T-helper 2 cell treated with Interferon-gamma antibody and Interleukin-4, amounts not matched to agents 5 μg/mL and 100 μg/mL, for 36 hours (primary cell): ENCODE data around the gene SLC25A21.
"Not testable (repeated sequence)": the region's sequence is repeated elsewhere in the genome, so short reads cannot be mapped to it uniquely, and the experiment has no call there.

Experiments
- DNase-seq: peaks from one replicate; pipeline ENCODE4 v3.0.0; 2021; ENCODE audit warnings: low spot score
- H3K27ac Mint-ChIP-seq: one replicate; pipeline ENCODE4 v1.8.0; 2021; ENCODE audit warnings: mild to moderate bottlenecking, mixed read lengths
- H3K27me3 Mint-ChIP-seq: one replicate; pipeline ENCODE4 v1.8.0; 2021; ENCODE audit warnings: low read depth, mixed read lengths
- H3K36me3 Mint-ChIP-seq: one replicate; pipeline ENCODE4 v1.8.0; 2021; ENCODE audit warnings: low read depth, mixed read lengths
- H3K4me1 Mint-ChIP-seq: one replicate; pipeline ENCODE4 v1.8.0; 2021; ENCODE audit warnings: low read depth, mixed read lengths
- H3K4me3 Mint-ChIP-seq: one replicate; pipeline ENCODE4 v1.8.0; 2022; ENCODE audit warnings: mild to moderate bottlenecking, moderate library complexity, mixed read lengths
- H3K9me3 Mint-ChIP-seq: one replicate; pipeline ENCODE4 v1.8.0; 2021; ENCODE audit warnings: mixed read lengths

Gene SLC25A21

GRCh38 chr14:36721877-36722276 lies 450.5 kb downstream of the SLC25A21 start:
- no peak for DNase-seq
- Mint-ChIP-seq H3K36me3 (no peaks in the 10 kb centered on the region), H3K4me1 (peaks cover 1% of the 10 kb centered on the region), H3K9me3 (no peaks in the 10 kb centered on the region), H3K27me3 (no peaks in the 10 kb centered on the region), H3K27ac (no peak overlapping the region), H3K4me3 (no peak overlapping the region)

GRCh38 chr14:36720657-36721056 lies 451.7 kb downstream of the SLC25A21 start:
- Mint-ChIP-seq H3K9me3 (no peaks in the 10 kb centered on the region), H3K27ac (no peak overlapping the region), H3K36me3 (no peaks in the 10 kb centered on the region), H3K4me3 (no peak overlapping the region), H3K4me1 (peaks cover 1% of the 10 kb centered on the region), H3K27me3 (no peaks in the 10 kb centered on the region)
- DNase-seq = no peak

GRCh38 chr14:36719823-36720222 lies 452.6 kb downstream of the SLC25A21 start:
- Mint-ChIP-seq H3K27me3 (no peaks in the 10 kb centered on the region), H3K4me1 (no peaks in the 10 kb centered on the region), H3K27ac (no peak overlapping the region), H3K36me3 (no peaks in the 10 kb centered on the region), H3K4me3 (no peak overlapping the region), H3K9me3 (no peaks in the 10 kb centered on the region)
- no peak for DNase-seq

- H3K4me1 Mint-ChIP-seq = no peaks in the 10 kb centered on the region
- no peak overlapping the region for H3K4me3 Mint-ChIP-seq
- no peak overlapping the region for H3K27ac Mint-ChIP-seq
- H3K36me3 Mint-ChIP-seq = no peaks in the 10 kb centered on the region
- no peak for DNase-seq
- no peaks in the 10 kb centered on the region for H3K9me3 Mint-ChIP-seq
- H3K27me3 Mint-ChIP-seq = no peaks in the 10 kb centered on the region
Observed at GRCh38 chr14:36718216-36718615, 454.2 kb downstream of the SLC25A21 start.

GRCh38 chr14:36717363-36717762 lies 455.0 kb downstream of the SLC25A21 start:
- Mint-ChIP-seq H3K36me3 (no peaks in the 10 kb centered on the region), H3K4me1 (no peaks in the 10 kb centered on the region), H3K4me3 (no peak overlapping the region), H3K9me3 (no peaks in the 10 kb centered on the region), H3K27ac (no peak overlapping the region), H3K27me3 (no peaks in the 10 kb centered on the region)
- no peak for DNase-seq

GRCh38 chr14:36716614-36717184 lies 455.7 kb downstream of the SLC25A21 start:
- Mint-ChIP-seq H3K4me1 (no peaks in the 10 kb centered on the region), H3K27ac (no peak overlapping the region), H3K27me3 (no peaks in the 10 kb centered on the region), H3K9me3 (no peaks in the 10 kb centered on the region), H3K36me3 (no peaks in the 10 kb centered on the region), H3K4me3 (no peak overlapping the region)
- no peak for DNase-seq

- H3K9me3 Mint-ChIP-seq = no peaks in the 10 kb centered on the region
- no peaks in the 10 kb centered on the region for H3K4me1 Mint-ChIP-seq
- H3K27me3 Mint-ChIP-seq = no peaks in the 10 kb centered on the region
- no peak for DNase-seq
- no peak overlapping the region for H3K4me3 Mint-ChIP-seq
- H3K36me3 Mint-ChIP-seq = no peaks in the 10 kb centered on the region
- no peak overlapping the region for H3K27ac Mint-ChIP-seq
Observed at GRCh38 chr14:36713960-36714703, 458.3 kb downstream of the SLC25A21 start.

GRCh38 chr14:36707570-36707969 lies 464.8 kb downstream of the SLC25A21 start:
- H3K27me3 Mint-ChIP-seq = no peaks in the 10 kb centered on the region
- H3K9me3 Mint-ChIP-seq = peaks cover 5% of the 10 kb centered on the region
- DNase-seq = no peak
- no peak overlapping the region for H3K4me3 Mint-ChIP-seq
- H3K36me3 Mint-ChIP-seq = no peaks in the 10 kb centered on the region
- no peaks in the 10 kb centered on the region for H3K4me1 Mint-ChIP-seq
- no peak overlapping the region for H3K27ac Mint-ChIP-seq

- H3K36me3 Mint-ChIP-seq = no peaks in the 10 kb centered on the region
- H3K9me3 Mint-ChIP-seq = peaks cover 8% of the 10 kb centered on the region
- H3K27me3 Mint-ChIP-seq = no peaks in the 10 kb centered on the region
- H3K4me1 Mint-ChIP-seq = no peaks in the 10 kb centered on the region
- no peak overlapping the region for H3K4me3 Mint-ChIP-seq
- H3K27ac Mint-ChIP-seq = no peak overlapping the region
- no peak for DNase-seq
Observed at GRCh38 chr14:36702474-36702873, 469.9 kb downstream of the SLC25A21 start.

- Mint-ChIP-seq H3K9me3 (peaks cover 14% of the 10 kb centered on the region), H3K4me3 (no peak overlapping the region), H3K4me1 (no peaks in the 10 kb centered on the region), H3K27ac (no peak overlapping the region), H3K27me3 (no peaks in the 10 kb centered on the region), H3K36me3 (no peaks in the 10 kb centered on the region)
- no peak for DNase-seq
Observed at GRCh38 chr14:36701132-36701531, 471.3 kb downstream of the SLC25A21 start.

- Mint-ChIP-seq H3K9me3 (peaks cover 14% of the 10 kb centered on the region), H3K36me3 (no peaks in the 10 kb centered on the region), H3K27me3 (no peaks in the 10 kb centered on the region), H3K4me3 (no peak overlapping the region), H3K27ac (no peak overlapping the region), H3K4me1 (no peaks in the 10 kb centered on the region)
- DNase-seq = no peak
Observed at GRCh38 chr14:36700651-36701050, 471.8 kb downstream of the SLC25A21 start.

GRCh38 chr14:36699420-36699819 lies 473.0 kb downstream of the SLC25A21 start:
- not testable (repeated sequence) for H3K27me3 Mint-ChIP-seq, H3K36me3 Mint-ChIP-seq, H3K4me3 Mint-ChIP-seq, H3K27ac Mint-ChIP-seq, DNase-seq, H3K4me1 Mint-ChIP-seq
- H3K9me3 Mint-ChIP-seq = peaks cover 14% of the 10 kb centered on the region

GRCh38 chr14:36690311-36691040 lies 481.9 kb downstream of the SLC25A21 start:
- Mint-ChIP-seq H3K27me3 (no peaks in the 10 kb centered on the region), H3K4me1 (no peaks in the 10 kb centered on the region), H3K4me3 (no peak overlapping the region), H3K36me3 (no peaks in the 10 kb centered on the region), H3K27ac (no peak overlapping the region), H3K9me3 (no peaks in the 10 kb centered on the region)
- DNase-seq = no peak

- Mint-ChIP-seq H3K36me3 (no peaks in the 10 kb centered on the region), H3K4me1 (no peaks in the 10 kb centered on the region), H3K27ac (no peak overlapping the region), H3K27me3 (no peaks in the 10 kb centered on the region), H3K4me3 (no peak overlapping the region), H3K9me3 (no peaks in the 10 kb centered on the region)
- DNase-seq = no peak
Observed at GRCh38 chr14:36684946-36685345, 487.5 kb downstream of the SLC25A21 start.
